GM18520 (cell line): ENCODE data around the gene AMHR2.
"Not testable (repeated sequence)": the region's sequence is repeated elsewhere in the genome, so short reads cannot be mapped to it uniquely, and the experiment has no call there.

Experiments used
- ATAC-seq: cut with Tn5 transposase; IDR thresholded peaks from one replicate; pipeline ENCODE4 v1.9.1; 2021; ENCODE audit not compliant: unreplicated experiment

Gene AMHR2

GRCh38 chr12:53414756-53415417, 8.8 kb upstream of the AMHR2 start:
- ATAC-seq: no peak

- ATAC-seq: not testable (repeated sequence)
These were observed 7.8 kb upstream of the AMHR2 start for GRCh38 chr12:53415752-53416389.

- ATAC-seq: not testable (repeated sequence)
These were observed 6.3 kb upstream of the AMHR2 start for GRCh38 chr12:53417291-53417816.

- no peak for ATAC-seq
These were observed 5.4 kb upstream of the AMHR2 start for GRCh38 chr12:53418221-53418620.

GRCh38 chr12:53419756-53420155, 3.9 kb upstream of the AMHR2 start:
- ATAC-seq: no peak

GRCh38 chr12:53422247-53422646, 1.4 kb upstream of the AMHR2 start:
- ATAC-seq: not testable (repeated sequence)

- ATAC-seq: no peak
These were observed 1.2 kb downstream of the AMHR2 start for GRCh38 chr12:53424626-53425514.

- ATAC-seq: no peak
These were observed 2.0 kb downstream of the AMHR2 start for GRCh38 chr12:53425515-53426150.

- ATAC-seq: no peak
These were observed 4.4 kb downstream of the AMHR2 start for GRCh38 chr12:53427905-53428594.

GRCh38 chr12:53428741-53429140, 5.1 kb downstream of the AMHR2 start:
- no peak for ATAC-seq

- ATAC-seq: no peak
These were observed 6.5 kb downstream of the AMHR2 start for GRCh38 chr12:53430116-53430515.

GRCh38 chr12:53431187-53431586, 7.5 kb downstream of the AMHR2 start:
- no peak for ATAC-seq

GRCh38 chr12:53435326-53435725, 11.7 kb downstream of the AMHR2 start:
- ATAC-seq: not testable (repeated sequence)

GRCh38 chr12:53439582-53439981, 15.9 kb downstream of the AMHR2 start:
- ATAC-seq: not testable (repeated sequence)

GRCh38 chr12:53441040-53441833, 17.6 kb downstream of the AMHR2 start, which contains the start of gene PRR13:
Gene PRR13, plus strand, starts transcription at chr12:53441734. Its CDS starts 981 bp downstream, at chr12:53442715.
- ATAC-seq: peak; percentile 100

GRCh38 chr12:53443955-53444354, 20.3 kb downstream of the AMHR2 start:
- no peak for ATAC-seq

- ATAC-seq: not testable (repeated sequence)
These were observed 21.1 kb downstream of the AMHR2 start for GRCh38 chr12:53444593-53445325.

- ATAC-seq: no peak
These were observed 27.3 kb downstream of the AMHR2 start for GRCh38 chr12:53450936-53451335.

GRCh38 chr12:53451661-53452158, 28.1 kb downstream of the AMHR2 start, which contains the start of gene PCBP2:
Gene PCBP2, plus strand, starts transcription at chr12:53452102. Its CDS starts 2,699 bp downstream, at chr12:53454801.
- peak; percentile 98 for ATAC-seq
